ENCODE measurements around the gene AKR1C8.
A peak's percentile ranks its signal among the peaks of the same experiment; 100 is the strongest.
"Not testable (repeated sequence)": the region's sequence is repeated elsewhere in the genome, so short reads cannot be mapped to it uniquely, and the experiment has no call there.

The AKR1C8 gene

DNA sequence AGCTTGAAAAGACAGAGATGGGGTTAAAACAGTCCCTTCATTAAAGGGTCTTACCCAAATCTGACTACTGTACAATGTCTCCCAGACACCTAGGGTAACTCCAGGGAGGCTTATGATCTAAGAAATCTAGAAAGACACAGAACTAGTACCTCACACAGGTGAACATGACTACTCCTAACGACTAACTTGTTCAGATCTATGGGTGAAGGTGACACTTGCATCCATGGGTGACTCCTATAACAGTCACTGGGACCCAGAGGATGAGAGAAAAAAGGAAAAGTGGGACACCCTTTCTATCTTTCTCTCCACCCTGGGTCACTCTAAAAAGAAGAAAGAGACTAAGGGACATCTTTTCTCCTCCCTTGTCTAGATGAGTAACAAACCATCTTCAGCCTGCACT is 19.2 kb downstream of the AKR1C8 start:
- DNase-seq = peak in 1 of 5 experiments; percentile 5

DNA sequence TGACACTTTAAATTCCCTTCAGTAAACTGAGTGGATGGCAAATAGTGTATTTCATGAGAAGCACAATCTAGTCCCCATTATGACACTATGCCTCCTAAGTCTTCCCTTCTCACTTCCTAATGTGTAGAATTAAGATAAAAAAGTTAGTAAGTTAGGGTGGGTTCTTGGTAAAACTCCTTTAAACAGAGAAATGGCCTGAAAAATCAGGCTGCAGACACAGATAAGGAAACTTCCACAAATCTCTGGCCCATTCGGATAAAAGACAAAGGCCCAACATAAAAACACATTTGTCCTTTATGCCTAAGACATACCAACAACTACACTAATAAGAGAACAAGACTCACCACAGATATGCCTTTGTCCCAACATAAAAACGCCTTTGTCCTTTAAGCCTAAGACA is 21.5 kb downstream of the AKR1C8 start:
- no peak for DNase-seq

DNA sequence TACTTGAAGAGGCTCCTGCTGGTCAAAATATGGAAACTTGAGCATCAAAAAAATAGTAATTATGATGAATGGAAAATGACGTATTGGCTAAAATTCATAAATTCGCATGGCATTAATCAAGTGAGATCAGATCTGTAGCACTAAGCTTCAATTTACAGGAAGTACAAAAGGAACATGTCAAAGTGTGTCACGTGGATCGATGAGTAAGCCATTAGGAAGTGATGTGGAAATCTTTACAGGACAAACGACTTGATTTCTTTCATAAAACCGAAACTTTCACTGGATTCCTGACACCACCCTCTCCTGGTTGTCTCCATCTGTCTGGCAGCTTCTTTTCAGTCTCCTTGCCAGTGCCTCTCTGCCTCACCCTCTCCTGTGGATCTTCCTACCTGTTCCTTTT is 25.8 kb downstream of the AKR1C8 start:
- no peak for DNase-seq

DNA sequence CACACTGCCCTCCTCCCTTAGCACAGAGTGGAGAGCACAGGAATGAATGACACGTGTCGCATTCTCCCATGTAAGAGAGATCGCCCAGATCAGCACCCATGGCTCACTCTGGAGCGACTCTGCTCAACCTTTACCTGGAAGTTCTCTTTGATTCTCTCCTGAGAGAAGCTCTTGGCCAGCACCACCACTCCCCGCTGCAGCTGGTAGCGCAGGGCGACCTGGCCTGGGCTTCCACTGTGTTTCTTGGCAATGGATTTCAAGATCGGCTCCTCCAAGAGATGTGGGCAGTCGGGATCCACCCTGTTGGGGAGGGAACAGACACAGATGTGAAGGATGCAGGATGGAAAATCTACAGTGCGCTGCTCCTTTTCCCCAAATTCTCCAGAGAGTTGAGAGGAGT is 27.4 kb downstream of the AKR1C8 start:
- DNase-seq = no peak

DNA sequence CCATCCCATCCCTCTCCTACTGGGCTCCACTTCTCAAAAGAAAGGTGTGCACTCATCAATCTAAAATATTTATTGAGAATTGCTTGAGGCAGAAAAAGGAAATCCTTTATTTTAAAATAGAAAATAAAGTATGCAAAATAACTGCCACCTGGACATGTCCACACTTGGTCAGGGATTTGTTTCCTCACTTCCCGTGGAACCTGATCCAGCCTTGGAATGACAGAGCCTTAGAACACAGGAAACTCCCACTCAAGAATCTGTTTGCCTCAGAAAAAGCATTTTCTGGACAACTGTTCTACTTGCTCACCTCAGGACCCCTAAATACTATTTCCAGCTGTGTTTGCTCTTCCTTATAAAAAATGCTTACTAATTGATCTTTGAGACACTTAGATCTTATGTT is 29.0 kb downstream of the AKR1C8 start:
- no peak for DNase-seq

DNA sequence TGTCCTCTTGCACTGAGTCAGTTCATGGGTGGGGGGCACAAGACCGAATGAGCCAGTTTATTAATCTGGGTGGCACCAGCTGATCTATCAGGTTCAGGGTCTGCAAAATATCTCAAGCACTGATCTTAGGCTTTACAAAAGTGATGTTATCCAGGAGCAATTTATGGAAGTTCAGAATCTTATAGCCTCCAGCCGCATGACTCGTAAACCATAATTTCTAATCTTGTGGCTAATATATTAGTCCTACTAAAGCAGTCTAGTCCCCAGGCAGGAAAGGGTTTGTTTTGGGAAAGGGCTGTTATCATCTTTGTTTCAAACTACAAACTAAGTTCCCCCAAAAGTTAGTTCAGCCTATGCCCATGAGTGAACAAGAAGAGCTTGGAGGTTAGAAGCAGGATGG is 33.9 kb downstream of the AKR1C8 start:
- no peak for DNase-seq

DNA sequence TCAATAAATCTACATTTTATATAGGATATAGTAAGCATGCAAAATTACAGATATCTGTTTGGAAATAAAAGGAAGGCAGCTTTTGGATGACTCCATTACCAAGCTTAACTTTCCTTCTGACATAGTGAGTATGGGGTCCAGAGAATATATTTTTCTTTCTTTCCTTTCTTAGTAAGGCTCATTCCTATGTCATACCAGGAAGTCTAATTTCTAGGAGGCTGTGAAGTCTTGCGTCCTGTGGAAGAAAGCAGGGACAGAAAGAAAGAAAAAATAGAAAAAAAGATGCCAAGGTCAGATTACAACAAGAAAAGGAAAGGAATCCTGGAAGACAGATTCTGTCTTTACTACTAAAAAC is 36.3 kb downstream of the AKR1C8 start:
- DNase-seq = no peak

DNA sequence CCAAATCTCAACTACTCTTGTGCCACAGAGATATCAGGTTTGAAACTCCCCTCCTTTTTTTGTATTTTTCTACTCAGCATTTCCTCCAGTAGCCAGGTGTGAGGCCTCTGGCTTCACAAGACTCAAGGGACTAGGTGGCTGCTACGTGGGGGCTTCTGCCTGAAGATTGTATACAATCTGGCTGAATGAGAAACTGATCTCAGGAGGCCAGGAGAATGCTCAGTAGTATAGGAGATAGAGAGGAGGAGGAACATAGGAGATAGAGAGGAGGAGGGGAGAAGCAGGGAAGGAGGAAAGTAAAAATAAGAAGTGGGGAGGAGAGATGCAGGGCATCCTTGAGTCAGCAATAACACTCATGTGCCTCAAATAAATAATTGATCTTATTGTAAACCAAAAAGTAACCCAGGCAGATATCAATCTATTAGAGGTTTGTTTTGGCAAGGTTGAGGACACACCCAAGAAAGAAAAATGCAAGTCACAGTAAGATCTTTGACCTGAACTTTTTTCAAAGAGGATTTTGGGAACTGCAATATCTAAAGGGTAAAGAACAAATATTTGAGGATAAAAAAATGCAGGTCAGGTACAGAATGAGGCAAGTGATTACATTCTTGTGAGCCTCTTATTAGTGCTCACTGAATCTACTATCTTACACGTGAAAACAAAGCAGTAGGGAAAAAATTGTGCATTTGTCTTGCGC is 36.8 kb downstream of the AKR1C8 start:
- DNase-seq = no peak

DNA sequence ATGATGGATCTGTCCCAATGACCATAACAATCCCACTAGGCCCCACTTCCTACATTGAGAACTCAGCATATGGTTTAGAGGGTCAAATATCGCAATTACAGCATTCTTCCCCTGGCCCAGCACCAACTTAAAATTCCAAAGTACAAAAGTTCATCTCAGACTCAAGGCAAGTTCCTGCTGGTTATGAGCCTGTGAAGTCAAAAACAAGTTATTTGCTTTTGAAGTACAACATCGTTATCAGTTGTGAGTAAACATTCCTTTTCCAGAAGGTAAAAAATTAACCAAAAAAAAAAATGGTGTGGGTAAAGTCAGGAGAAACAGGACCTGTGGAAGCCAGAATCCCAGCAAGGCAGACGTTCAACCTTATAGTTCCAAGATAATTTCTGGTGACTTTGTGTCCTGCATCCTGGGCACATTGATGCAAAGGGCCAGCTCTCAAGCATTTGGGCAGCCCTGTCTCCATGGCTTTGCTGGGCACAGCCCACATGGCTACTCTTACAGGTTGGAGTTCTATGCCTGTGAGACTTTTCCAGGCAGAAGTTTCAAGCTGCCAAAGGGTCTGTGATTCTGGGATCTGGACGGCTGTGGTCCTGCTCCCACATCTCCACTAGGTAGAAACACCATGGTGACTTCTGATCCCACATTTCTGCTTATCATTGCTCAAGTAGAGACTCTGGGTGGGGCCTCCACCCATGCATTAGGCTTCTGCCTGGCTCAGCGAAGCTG is 37.5 kb downstream of the AKR1C8 start:
- DNase-seq = no peak

DNA sequence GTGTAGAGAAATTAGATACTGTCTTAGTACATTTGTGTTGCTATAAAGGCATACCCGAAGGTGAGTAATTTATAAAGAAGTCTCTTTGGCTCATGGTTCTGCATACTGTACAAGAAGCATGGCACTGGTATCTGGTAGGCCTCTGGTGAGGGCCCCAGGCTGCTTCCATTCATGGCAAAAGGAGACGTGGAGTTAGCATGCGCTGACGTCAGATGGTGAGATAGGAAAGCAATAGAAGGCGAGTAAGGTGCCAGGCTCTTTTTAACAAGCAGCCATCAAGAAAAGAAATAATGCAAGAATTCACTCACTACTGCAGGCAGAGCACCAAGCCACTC is 38.1 kb downstream of the AKR1C8 start:
- no peak for DNase-seq

DNA sequence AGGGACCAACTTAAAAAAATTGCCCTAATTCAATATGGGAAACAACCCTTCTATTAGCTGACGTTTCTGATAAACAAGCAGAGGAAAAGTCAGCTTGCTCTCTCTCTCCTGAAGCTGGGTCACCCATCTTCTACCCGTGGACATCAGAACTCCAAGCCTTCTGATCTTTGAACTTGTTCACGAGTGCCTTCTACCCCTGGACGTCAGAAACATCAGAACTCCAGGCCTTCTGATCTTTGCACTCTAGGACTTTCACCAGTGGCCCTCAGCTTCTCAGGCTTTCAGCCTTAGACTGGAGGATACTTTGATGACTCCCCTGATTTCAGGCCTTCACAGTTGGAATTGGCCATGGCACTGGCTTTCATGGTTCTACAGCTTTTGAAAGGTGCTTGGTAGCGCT is 41.8 kb downstream of the AKR1C8 start:
- no peak for DNase-seq

DNA sequence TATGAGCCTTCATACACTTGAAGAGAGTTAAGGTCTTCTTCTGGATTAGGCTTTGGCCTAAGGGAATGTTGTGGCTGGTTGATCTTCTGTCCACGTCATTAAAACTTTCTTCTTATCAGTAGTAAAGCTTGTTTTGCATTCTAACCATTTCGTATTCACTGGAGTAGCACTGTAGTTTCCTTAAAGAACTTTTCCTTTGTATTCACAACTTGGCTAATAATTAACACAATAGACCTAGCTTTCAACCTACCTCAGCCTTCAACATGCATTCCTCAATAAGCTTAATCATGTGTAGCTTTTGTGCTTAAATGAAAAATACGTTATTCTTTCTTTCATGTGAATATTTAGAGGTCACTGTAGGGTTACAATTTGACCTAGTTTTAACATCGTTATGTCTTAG is 42.8 kb downstream of the AKR1C8 start:
- no peak for DNase-seq

DNA sequence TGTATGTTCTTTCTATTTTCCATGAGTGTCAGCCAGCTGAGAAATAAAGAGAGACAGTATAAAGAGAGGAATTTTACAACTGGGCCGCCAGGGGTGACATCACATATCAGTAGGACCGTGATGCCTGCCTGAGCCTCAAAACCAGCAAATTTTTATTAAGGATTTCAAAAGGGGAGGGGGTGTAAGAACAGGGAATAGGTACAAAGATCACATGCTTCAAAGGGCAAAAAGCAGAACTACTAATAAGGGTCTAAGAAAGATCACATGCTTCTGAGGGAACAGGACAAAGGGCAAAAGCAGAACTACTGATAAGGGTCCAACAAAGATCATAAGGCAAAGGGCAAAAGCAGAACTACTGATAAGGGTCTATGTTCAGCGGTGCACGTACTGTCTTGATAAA is 47.3 kb downstream of the AKR1C8 start:
- DNase-seq = not testable (repeated sequence)

DNA sequence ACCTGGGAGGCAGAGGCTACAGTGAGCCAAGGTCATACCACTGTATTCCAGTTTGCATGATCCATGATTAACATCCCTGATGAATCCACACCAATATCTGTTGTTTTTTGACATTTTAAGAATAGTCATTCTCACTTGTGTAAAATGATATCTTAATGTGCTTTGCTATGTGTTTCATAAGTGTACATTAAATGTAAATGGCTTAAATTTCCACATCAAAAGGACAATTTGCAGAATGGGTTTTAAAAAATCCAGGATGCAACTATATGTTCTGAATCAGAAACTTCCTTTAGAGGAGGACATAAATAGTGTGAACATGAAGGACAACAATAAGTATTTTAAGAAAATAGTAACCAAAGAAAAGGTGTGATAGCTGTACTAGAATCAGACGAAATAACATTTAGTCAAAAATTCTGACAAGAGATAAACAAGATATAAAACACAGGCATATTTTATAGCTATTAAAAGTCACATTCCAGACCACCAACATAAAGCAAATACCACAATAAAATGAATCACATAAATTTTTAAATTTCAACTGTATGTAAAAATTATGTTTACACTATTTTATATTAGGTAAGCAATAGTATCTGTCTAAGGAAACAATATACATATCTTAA is 48.4 kb downstream of the AKR1C8 start:
- no peak for DNase-seq

DNA sequence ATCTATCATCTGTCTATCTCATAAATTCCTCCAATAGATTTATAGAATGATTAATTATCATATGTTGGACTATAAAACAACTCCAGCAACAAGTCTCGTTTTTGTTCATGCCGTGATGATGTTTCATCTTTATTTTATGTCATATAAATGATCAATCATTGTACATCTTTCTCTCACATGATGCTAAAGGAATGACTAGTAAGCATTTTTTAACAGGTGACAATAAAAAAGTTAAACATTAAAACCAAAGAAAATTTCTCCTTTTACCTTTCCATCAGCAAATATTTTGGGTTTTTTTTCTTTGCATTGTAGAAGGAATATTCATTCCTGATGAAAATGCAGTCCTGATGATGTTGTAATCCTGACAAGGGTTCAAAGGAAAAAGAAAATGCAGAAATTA is 49.4 kb downstream of the AKR1C8 start:
- no peak for DNase-seq

DNA sequence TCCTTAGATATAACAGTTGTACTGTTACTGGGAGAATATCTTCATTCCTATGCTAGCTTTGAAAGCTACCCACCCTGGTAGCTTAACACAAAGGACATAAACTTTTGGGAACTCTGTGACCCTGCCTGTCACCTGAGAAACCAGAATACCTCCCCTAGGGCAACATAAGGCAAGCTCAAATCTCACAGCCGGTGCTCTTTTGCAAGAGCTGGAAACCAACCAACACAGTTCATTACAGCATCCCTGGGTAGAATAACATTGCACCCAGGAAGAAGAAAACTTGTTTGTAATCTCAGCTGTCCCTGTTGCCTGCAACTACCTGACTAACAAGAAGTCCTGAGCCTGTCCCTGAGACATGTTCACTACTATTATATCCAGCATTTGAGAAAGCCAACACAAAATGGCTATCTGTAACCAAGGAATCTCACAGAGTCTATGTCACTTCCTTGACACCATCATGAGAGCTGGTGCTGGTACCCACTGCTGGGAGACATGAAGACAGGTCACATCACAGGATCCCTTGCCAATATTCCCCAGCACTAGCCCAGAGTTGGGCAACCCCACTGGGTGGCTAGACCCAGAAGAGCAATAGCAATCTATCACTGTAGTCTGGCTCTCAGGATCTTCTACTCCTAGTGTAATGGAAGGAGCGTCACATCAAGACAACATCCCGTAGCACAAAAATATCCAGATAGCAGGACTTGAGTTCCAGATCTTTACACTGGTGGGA is 59.5 kb downstream of the AKR1C8 start:
- DNase-seq = no peak

DNA sequence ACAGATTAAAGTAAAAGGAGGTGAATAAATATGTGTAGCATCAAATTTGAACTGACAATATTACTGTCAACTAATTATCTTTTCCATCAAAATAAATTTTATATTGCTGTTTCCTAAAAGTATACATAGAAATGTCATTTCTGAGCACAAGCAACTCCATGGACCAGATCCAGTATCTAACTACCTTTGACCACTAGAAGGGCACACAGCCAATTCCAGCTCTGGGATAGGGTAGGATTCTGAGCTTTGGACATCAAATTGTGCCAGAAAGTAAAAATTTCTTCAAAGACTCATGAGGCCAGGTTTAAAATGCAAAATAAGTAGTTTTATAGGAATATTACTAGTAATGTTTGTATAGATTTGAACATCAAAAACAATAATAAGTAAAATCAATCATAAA is 61.1 kb downstream of the AKR1C8 start:
- DNase-seq = no peak

DNA sequence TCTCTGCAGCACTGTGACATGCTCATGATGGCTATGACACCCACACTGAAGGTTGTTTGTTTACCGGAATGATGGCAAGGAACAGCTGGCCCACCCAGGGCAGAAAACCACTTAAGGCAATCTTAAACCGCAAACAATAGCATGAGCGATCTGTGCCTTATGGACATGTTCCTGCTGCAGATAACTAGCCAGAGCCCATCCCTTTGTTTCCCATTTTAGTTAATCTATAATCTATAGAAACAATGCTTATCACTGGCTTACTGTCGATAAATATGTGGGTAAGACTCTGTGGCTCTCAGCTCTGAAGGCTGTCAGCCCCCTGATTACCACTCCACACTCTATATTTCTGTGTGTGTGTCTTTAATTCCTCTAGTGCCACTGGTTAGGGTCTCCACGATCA is 65.0 kb downstream of the AKR1C8 start:
- not testable (repeated sequence) for DNase-seq

DNA sequence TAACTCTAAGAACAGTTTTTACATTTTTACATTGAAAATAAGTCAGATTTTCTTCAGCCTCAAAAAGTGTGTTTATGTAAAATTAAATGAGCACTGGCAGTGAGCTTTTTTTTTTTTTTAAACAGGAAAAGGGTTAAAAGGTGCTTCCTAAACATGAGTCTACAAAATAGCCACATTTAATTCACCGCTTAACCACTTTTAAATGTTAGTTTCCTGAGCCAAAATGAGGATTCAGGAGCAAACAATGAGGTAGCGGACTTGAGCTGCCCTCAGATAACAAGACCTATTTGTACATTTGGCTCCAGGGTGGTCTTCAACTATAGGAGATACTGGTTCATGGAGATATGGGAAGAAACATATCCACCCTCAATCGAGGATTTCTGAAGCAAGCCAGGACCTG is 67.9 kb downstream of the AKR1C8 start:
- no peak for DNase-seq

DNA sequence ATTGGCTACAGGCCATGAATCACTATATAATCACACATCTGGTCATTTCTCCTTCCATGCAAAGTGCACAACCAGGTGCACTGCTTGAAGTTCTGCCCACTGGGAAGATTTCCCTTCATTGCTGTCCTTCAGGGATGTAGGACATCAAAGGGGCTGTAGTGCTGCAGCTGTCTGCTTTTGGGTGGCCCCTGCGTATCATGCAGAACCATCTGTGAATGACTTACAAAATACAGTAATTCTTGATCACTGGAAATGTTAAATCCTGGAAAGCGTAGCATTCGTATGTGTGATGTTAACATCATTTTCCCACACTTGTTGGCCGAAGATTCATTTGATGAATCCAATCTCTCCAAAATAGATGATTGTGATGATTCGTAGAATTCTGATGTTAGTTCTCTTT is 68.3 kb downstream of the AKR1C8 start:
- DNase-seq = no peak

DNA sequence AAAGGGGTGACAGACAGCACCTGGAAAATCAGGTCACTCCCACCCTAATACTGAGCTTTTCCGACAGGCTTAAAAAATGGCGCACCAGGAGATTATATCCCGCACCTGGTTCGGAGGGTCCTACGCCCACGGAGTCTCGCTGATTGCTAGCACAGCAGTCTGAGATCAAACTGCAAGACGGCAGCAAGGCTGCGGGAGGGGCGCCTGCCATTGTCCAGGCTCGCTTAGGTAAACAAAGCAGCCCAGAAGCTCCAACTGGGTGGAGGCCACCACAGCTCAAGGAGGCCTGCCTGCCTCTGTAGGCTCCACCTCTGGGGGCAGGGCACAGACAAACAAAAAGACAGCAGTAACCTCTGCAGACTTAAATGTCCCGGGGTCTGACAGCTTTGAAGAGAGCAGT is 75.1 kb downstream of the AKR1C8 start:
- DNase-seq = not testable (repeated sequence)

DNA sequence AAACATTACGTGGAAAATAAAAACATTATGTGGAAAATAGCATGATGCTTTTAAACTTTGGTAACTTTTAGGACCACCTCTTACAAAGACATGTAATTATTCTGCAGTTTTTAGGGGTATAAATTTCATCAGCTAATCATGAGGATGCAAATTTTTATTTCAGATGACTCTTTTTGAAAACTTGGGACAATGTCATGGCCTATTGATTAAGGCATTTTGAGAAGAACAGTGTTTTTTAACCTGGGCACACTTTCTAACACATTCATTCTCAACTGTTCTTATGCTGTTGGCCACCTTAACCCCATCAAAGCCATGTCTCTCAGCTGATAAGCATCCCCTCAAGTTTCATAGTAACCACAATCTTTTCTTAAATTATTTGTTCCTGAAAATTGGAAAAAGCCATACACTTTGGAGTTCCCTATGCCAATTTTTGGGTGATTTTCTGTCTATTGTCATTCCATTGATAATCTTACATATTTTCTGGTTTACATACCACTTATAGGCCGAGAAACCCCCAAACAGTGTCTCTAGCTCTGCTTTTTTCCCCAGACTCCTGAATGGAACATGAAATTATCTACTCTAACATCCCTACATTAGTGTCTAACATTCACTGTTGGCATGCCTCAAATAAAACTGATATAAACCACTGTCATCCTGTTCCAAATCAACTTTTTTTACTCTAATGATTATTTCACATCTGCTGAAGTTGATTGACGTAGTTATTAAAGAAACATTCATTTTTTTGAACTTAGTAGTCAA is 76.1 kb downstream of the AKR1C8 start:
- DNase-seq = no peak
